Cerebellar nuclear complex (tissue), 1 donor: Measurements from ENCODE around the gene FSTL4.

Source experiments
- DNase-seq, 2 experiments: peaks; one replicate each; lab custom pipeline; 2025; lab: John Stamatoyannopoulos, UW

Gene FSTL4

GRCh38 chr5:133364936-133365707 is 247.2 kb downstream of the FSTL4 start:
- no peak for DNase-seq

DNA sequence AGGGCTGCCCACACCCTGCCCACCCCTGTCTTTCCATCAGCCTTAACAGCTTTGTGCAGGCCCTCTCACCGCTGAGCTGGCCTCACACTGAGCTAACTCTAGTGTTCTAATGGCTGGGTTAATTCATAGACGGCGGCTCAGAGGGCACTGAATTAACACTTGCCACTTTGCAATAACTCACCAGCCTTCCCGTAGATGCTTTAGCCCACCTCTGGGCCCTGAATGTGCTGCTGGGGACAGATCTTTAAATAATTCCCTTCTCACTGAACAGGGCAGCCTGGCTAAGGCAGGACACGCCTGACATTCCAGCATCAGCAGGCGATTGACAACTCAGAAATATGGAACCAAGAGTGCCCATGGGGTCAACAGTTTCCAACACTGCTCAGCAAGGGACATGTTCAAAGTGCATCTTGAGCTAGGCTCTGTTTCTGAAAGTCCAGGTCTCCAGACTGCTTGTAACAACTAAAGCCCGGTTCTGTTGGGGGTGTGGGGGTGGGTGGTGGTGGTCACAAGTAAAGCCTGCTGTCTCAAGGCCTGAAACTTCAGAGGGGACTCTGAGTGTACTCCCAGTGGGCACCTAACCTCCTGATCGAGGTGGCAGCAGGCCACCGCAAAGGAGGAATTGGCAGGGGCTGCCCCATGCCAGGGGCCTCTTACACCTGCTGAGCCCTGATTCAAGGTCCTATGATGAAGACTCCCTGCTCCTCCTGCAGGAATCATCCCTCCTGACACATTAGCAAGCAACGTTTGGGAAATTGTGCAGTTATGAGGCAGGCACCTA is 248.3 kb downstream of the FSTL4 start:
- no peak for DNase-seq

GRCh38 chr5:133362438-133362837 is 249.9 kb downstream of the FSTL4 start:
- DNase-seq = no peak

DNA sequence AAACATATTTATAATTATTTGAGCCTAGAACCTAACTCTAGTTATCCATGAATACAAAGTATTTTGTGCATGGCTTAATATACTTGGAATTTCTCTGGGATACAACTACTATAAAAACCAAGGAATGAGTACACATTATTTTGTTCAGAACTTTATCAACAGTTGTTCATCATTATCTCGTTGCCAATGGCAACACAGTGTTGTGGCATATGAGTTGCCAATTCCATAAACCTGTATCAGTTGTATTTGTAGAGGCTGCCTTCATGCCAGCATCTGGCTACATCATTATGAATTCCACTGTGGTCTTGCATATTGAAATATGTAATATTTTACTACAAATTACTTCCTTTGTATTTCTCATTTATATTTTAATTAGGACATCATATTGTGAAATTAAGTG is 250.4 kb downstream of the FSTL4 start:
- DNase-seq = no peak

DNA sequence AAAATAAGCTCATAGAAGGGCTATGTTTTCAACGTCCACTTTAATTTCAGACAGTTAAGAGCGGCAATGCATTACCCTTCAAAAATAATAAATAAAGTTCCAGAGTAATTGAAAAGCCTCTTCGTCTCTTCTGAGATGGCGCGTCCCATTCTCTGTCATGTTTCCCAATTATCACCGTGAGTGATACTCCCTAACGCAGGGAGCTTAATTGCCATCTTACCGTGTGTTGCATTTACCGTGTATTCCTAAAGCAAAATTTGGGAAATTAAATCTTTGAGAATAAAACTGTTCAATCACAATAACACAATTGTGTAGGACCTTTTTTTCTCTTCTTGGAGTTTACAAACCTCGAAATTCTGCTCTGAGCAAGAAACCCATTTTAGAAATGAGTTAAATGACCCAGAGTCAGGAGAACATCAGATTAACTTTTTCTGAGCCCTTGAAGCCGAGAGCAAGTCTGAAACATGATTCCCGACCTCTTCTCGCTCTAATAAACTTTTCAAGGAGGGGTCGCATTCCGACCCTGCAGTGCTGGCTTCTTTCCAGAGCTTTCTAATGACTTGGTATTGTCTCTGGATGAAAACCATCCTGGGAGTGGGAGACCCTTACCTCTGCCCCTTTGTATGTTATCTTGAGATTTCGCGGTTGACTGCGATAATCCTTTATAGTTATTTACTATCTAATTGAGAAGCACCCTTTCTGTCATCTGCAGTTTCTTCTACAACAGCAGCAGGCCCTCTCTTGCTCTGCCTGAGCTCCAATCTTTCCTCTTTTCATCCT is 251.5 kb downstream of the FSTL4 start:
- DNase-seq = no peak

GRCh38 chr5:133359861-133360260 is 252.5 kb downstream of the FSTL4 start:
- DNase-seq = no peak

DNA sequence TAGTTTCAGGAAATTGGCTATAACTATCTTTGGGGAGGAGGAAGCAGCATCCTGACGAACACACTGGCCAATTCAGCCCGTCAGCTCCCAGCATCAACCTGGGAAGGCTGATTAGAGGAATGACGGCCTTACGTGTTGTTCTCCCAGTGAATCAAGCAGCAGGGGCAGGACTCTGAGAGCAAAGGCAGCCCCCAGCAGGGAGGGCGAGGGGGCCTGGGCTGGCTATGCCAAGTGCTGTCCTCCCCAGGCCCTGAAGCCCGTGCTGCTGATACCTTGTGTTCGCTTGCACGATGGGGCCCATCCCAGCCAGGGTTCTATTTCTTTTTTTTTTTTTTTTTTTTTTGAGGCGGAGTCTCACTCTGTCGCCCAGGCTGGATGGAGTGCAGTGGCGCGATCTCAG is 254.1 kb downstream of the FSTL4 start:
- DNase-seq = no peak

- DNase-seq = no peak
Observed at GRCh38 chr5:133357758-133358157, 254.6 kb downstream of the FSTL4 start.

DNA sequence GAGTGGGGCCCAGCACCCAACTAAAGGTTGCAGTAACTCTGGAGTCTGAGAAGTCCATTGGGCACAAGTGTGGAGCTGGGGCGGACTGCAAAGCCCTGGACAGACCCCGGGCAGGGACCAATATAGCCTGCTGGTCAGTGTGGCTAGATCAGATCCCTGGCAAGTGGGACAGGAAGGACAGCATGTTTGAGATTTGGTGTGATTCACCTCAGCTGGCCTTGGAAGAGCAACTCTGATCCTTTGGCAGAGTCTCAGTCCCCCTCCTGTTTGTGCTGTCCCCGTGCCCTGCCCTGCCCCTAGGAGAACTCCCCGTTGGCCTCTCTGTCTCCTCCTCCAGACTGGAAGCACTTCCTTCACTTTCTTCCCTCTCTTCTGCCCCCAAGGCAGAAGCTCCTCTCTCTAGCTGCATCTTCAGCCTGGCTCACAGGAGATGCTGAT is 255.3 kb downstream of the FSTL4 start:
- no peak for DNase-seq

- DNase-seq = no peak
Observed at GRCh38 chr5:133356396-133356983, 255.9 kb downstream of the FSTL4 start.

DNA sequence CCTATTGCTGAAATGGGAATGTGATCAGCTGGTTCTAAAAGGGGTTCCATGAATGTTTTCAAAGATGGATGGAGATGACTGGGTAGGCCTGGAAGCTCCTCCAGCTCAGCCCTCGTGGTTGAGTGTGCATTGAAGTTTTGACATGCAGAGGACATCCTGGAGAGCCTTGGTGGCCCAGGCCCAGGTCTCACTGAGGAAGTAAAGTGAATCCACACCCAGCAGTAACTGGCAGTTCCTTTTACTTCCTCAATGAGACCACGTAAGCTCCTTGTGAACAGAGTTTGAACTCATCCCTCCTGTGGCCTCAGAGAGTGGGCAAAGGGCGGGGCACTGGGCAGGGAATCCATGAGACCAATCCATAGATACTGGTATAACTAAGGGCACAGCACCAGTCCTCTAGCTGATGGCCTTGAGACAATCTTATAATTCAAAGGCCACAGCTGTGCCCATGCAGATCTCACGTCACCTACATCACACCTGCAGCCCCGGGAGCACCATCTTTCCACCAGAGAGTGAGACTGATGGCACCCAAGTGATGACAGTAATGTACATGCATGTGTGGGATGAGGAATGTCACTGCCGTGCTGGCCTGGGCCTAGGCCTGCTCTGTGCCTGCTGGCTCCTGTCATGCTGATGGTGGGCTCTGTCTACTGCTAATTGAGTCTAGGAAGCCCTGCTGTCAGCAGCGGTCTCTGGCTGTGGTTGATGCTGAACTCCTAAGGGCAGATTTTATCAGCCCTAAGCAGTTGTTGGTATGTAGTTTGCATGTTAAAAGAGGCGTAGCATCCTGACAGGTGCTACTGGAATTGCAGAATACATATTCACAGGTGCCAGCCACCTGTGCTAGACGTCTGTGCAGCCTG is 257.8 kb downstream of the FSTL4 start:
- DNase-seq = no peak

- DNase-seq = no peak
Observed at GRCh38 chr5:133353741-133354140, 258.6 kb downstream of the FSTL4 start.

DNA sequence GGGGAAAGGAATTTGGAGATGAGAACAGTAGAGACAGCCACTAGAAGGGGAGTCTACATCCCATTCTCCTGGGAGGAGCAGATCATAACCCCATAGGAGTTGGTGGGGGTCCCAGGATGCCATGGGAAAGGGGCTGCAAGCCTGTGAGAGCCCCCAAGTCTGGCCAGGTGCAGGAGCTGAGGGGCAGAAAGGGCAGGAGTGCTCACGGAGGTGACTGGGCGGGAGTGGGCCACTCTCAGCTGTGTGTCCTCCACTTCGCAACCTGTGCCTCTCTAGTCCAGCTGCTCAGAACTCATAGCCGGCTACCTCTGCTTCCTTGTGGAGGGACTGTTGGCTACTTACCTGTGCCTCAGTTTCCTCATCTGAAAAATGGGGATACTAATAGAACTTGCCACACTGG is 263.9 kb downstream of the FSTL4 start:
- DNase-seq = no peak

- DNase-seq = no peak
Observed at GRCh38 chr5:133347039-133347438, 265.3 kb downstream of the FSTL4 start.

DNA sequence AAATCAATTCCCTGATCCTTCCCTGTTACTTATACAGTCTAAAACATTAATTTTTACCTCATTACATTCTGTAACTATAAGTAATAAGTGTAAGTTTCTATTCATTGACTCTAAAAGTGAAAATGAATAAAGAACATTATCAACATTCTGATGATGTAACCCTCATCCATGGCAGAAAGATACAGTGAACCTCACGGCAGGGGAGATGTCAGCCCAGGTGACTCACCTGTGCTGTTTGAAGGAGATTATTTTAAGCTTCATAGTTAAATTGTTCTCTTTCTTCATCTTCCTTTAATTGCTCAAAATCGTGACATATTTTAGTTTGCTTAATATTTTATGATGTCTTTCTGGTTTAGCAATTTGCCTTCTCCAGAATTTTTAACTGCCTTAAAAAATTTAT is 268.1 kb downstream of the FSTL4 start:
- DNase-seq = no peak

GRCh38 chr5:133343196-133343595 is 269.1 kb downstream of the FSTL4 start:
- DNase-seq = no peak

GRCh38 chr5:133341915-133342710 is 270.2 kb downstream of the FSTL4 start:
- no peak for DNase-seq

- no peak for DNase-seq
Observed at GRCh38 chr5:133341296-133341695, 271.0 kb downstream of the FSTL4 start.

- no peak for DNase-seq
Observed at GRCh38 chr5:133340822-133341221, 271.5 kb downstream of the FSTL4 start.

GRCh38 chr5:133340002-133340755 is 272.2 kb downstream of the FSTL4 start:
- DNase-seq = no peak
